NCI-H146 (cell line): ENCODE results near the gene E4F1.

ENCODE experiments used
- DNase-seq: peaks from one replicate; lab custom pipeline; 2025; lab: John Stamatoyannopoulos, UW

The E4F1 gene

GRCh38 chr16:2206780-2207433 lies 16.5 kb upstream of the E4F1 start:
- DNase-seq: no peak

GRCh38 chr16:2207872-2208271 lies 15.5 kb upstream of the E4F1 start:
- no peak for DNase-seq

GRCh38 chr16:2208308-2208707 lies 15.1 kb upstream of the E4F1 start:
- DNase-seq: no peak

GRCh38 chr16:2208772-2209171 lies 14.6 kb upstream of the E4F1 start:
- DNase-seq: no peak

GRCh38 chr16:2209258-2210008 lies 14.0 kb upstream of the E4F1 start:
- no peak for DNase-seq

- no peak for DNase-seq
These were observed 13.4 kb upstream of the E4F1 start for GRCh38 chr16:2210009-2210332.

- no peak for DNase-seq
These were observed 12.7 kb upstream of the E4F1 start, which contains the start of gene BRICD5 for GRCh38 chr16:2210386-2211365. Gene BRICD5 (minus strand): TSS chr16:2210863. CDS start chr16:2210833, 30 bp downstream.

GRCh38 chr16:2211923-2212347 lies 11.5 kb upstream of the E4F1 start:
- no peak for DNase-seq

GRCh38 chr16:2212362-2213324 lies 10.7 kb upstream of the E4F1 start:
- no peak for DNase-seq

GRCh38 chr16:2213817-2214718 lies 9.3 kb upstream of the E4F1 start:
- peak; percentile 69 for DNase-seq

GRCh38 chr16:2214719-2214968 lies 8.7 kb upstream of the E4F1 start, which contains the start of gene PGP:
Gene PGP (minus strand): TSS chr16:2214840. CDS start chr16:2214777, 63 bp downstream.
- no peak for DNase-seq

GRCh38 chr16:2216330-2216729 lies 7.1 kb upstream of the E4F1 start:
- no peak for DNase-seq

GRCh38 chr16:2223942-2224486 lies 623 bp downstream of the E4F1 start:
- peak; percentile 72 for DNase-seq

- no peak for DNase-seq
These were observed 2.9 kb downstream of the E4F1 start for GRCh38 chr16:2226245-2226793.

GRCh38 chr16:2226918-2227317 lies 3.5 kb downstream of the E4F1 start:
- no peak for DNase-seq

GRCh38 chr16:2228161-2228824 lies 4.9 kb downstream of the E4F1 start:
- no peak for DNase-seq

GRCh38 chr16:2229091-2229490 lies 5.7 kb downstream of the E4F1 start:
- DNase-seq: no peak

GRCh38 chr16:2229632-2230250 lies 6.3 kb downstream of the E4F1 start:
- DNase-seq: no peak

- no peak for DNase-seq
These were observed 7.0 kb downstream of the E4F1 start for GRCh38 chr16:2230376-2230775.
